Ovary (tissue), 9 donors: ENCODE data around the gene GBX1. TPM values are rescaled to one million over a fixed set of nuclear protein-coding genes. Genes with fewer than 3 reads are reported as not detected.

Experiments
- DNase-seq, 5 donors: peaks; one replicate each; pipeline ENCODE4 v3.0.0-alpha.2; 2019 to 2020
- H3K27ac ChIP-seq, 2 donors: fragments of 200-600 bp; one replicate each; pipeline versions ENCODE4 v1.5.1 to v1.8.0; 2019 to 2022
- H3K27me3 ChIP-seq: fragments of 200-600 bp; one replicate; pipeline ENCODE4 v1.8.0; 2022
- H3K36me3 ChIP-seq: fragments of 200-600 bp; sonication (generic); one replicate; pipeline ENCODE4 v1.5.1; 2019
- H3K4me1 ChIP-seq: one replicate; pipeline ENCODE4 v1.8.1; 2013; ENCODE audit warnings: mild to moderate bottlenecking, moderate library complexity; ENCODE audit not compliant: insufficient read depth
- H3K4me3 ChIP-seq: fragments of 200-600 bp; sonication (generic); one replicate; pipeline ENCODE4 v1.5.1; 2017
- H3K9me3 ChIP-seq, 2 donors: fragments of 200-600 bp in 1 of 2; sonication (generic) in 1 of 2; one replicate each; pipeline versions ENCODE4 v1.5.1 to v1.8.1; 2013 to 2019; ENCODE audit warnings: mild to moderate bottlenecking in 1 of 2, moderate library complexity in 1 of 2
- CTCF ChIP-seq, 3 donors: fragments of 450-650 bp in 2 of 3; fragments of 200-600 bp in 1 of 3; IDR thresholded peaks; one replicate each; pipeline versions ENCODE4 v1.5.1 to v1.8.0; 2016 to 2022; ENCODE audit warnings: antibody characterized with exemption in 3 of 3, mild to moderate bottlenecking in 1 of 3
- EP300 ChIP-seq: sonication (generic); formaldehyde crosslinking; IDR thresholded peaks from one replicate; pipeline ENCODE4 v1.6.1; 2017; ENCODE audit warnings: antibody characterized with exemption
- POLR2A ChIP-seq: fragments of 450-650 bp; IDR thresholded peaks from one replicate; pipeline ENCODE4 v1.6.1; 2017; ENCODE audit warnings: antibody characterized with exemption, mild to moderate bottlenecking, moderate library complexity
- WGBS, 3 donors: extraction: QIAGEN DNeasy Blood & Tissue Kit in 1 of 3; methylation state at CpG; one replicate each; pipeline versions ENCODE4 v1.1.5 to v1.1.7; 2013 to 2017; 5-methylcytosine and 5-hydroxymethylcytosine counted together
- intact Hi-C, 4 donors: fragments of 100-400 bp; cut with DNase I; formaldehyde crosslinking; loops; one replicate each; pipeline versions ENCODE4 v1.11.0 to v1.15.1; 2022 to 2023
- polyA plus RNA-seq, 2 donors: library from polyadenylated mRNA; stranded (reverse); fragments of 200-250 nt in 1 of 2; fragments of 350-450 nt in 1 of 2; fragmentation: Illumina TruSeq in 1 of 2; extraction: RNeasy Lipid Tissue Mini Kit (QIAGEN cat#74804) in 1 of 2; gene quantifications; one replicate each; pipeline ENCODE4 v1.2.3, GENCODE V29; 2013 to 2014
- total RNA-seq, 7 donors: library from RNA; depleted of rRNA in 2 of 7; stranded (reverse); fragments of >200 nt in 2 of 7; fragmentation: NEBNext Ultra II Directional in 3 of 7; extraction: Animal tissue kit (Norgen Biotek cat#: 25700) in 3 of 7; gene quantifications; one replicate each; pipeline versions ENCODE4 v1.1.0 to v1.2.4, GENCODE V29; 2016 to 2023
- donor health status: DM: no; HTN: no; CAD: no; lungs with moderate emphysema.
- donor health status: DM: no; HTN: no; CAD: no.
- donor health status: Bipolar disorder and iron deficiency.
- donor health status: DM: yes; HTN: yes; CAD: no.
- donor health status: DM: no; HTN: no; CAD: no.
- donor health status: DM: yes; HTN: yes; CAD: no.

Gene GBX1
- total and polyA plus RNA-seq, 9 donors, result not detected

- Histone ChIP-seq H3K27ac (no peak overlapping the region), H3K27me3 (no peaks in the 10 kb centered on the region), H3K4me3 (no peak overlapping the region), H3K9me3 (no peaks in the 10 kb centered on the region), H3K4me1 (peaks cover 7% of the 10 kb centered on the region), H3K36me3 (no peaks in the 10 kb centered on the region)
- TF ChIP-seq CTCF (IDR thresholded peaks at IDR 0.05) (no peak), EP300 (no peak), POLR2A (no peak)
- no peak for DNase-seq
- intact Hi-C loops, result no loop called here
These were observed 30.4 kb upstream of the GBX1 start for GRCh38 chr7:151197932-151198331.

GRCh38 chr7:151195616-151196450 lies 28.3 kb upstream of the GBX1 start:
- no peak overlapping the region for H3K27ac ChIP-seq
- no peaks in the 10 kb centered on the region for H3K27me3 ChIP-seq
- no peak overlapping the region for H3K4me3 ChIP-seq
- H3K9me3 ChIP-seq, result no peaks in the 10 kb centered on the region
- TF ChIP-seq CTCF (IDR thresholded peaks at IDR 0.05) (no peak), POLR2A (no peak), EP300 (no peak)
- WGBS, 3 donors, result 52 to 68% (median 62%) methylated on average over 19 of the region's 19 CpGs
- intact Hi-C loops, result no loop called here
- H3K36me3 ChIP-seq, result no peaks in the 10 kb centered on the region
- no peak for DNase-seq
- H3K4me1 ChIP-seq, result peaks cover 7% of the 10 kb centered on the region

- Histone ChIP-seq H3K27ac (no peak overlapping the region), H3K4me1 (no peaks in the 10 kb centered on the region), H3K36me3 (no peaks in the 10 kb centered on the region), H3K4me3 (no peak overlapping the region), H3K27me3 (no peaks in the 10 kb centered on the region), H3K9me3 (no peaks in the 10 kb centered on the region)
- WGBS, 3 donors, result 80 to 87% (median 85%) methylated on average over 7 of the region's 7 CpGs
- intact Hi-C loops, result no loop called here
- no peak for DNase-seq
- TF ChIP-seq POLR2A, result no peak
- no peak for TF ChIP-seq CTCF (IDR thresholded peaks at IDR 0.05)
- no peak for TF ChIP-seq EP300
These were observed 26.7 kb upstream of the GBX1 start for GRCh38 chr7:151194188-151194587.

GRCh38 chr7:151193203-151193978 lies 25.9 kb upstream of the GBX1 start:
- Histone ChIP-seq H3K4me3 (no peak overlapping the region), H3K27me3 (no peaks in the 10 kb centered on the region), H3K4me1 (no peaks in the 10 kb centered on the region), H3K36me3 (no peaks in the 10 kb centered on the region), H3K9me3 (no peaks in the 10 kb centered on the region), H3K27ac (no peak overlapping the region)
- intact Hi-C loops, result no loop called here
- no peak for DNase-seq
- 88 to 90% (median 88%) methylated on average over 14 of the region's 14 CpGs for WGBS, 3 donors
- TF ChIP-seq EP300 (no peak), CTCF (IDR thresholded peaks at IDR 0.05) (no peak), POLR2A (no peak)
